MM.1S (cell line): ENCODE results near the gene STX1B.

Experiments
- DNase-seq: peaks from one replicate; pipeline ENCODE4 v3.0.0-alpha.2; 2015
- H2AFZ ChIP-seq: fragments of 300-600 bp; sonication (generic); 2 replicates; pipeline ENCODE4 v1.6.0; 2016; ENCODE audit warnings: antibody characterized with exemption, low read length
- H3F3A ChIP-seq: fragments of 300-600 bp; sonication (generic); 2 replicates; pipeline ENCODE4 v1.6.1; 2016; ENCODE audit warnings: mild to moderate bottlenecking, antibody characterized with exemption, low read length, moderate library complexity, mixed read lengths; ENCODE audit not compliant: insufficient read depth
- H3K27ac ChIP-seq: fragments of 300-600 bp; sonication (generic); 2 replicates; pipeline ENCODE4 v1.5.1; 2016; ENCODE audit warnings: mild to moderate bottlenecking, low read length
- H3K27me3 ChIP-seq: fragments of 300-600 bp; sonication (generic); replicated peaks from 2 replicates; pipeline ENCODE4 v1.6.0; 2016; ENCODE audit warnings: low read length; ENCODE audit not compliant: insufficient read depth
- H3K36me3 ChIP-seq: fragments of 300-600 bp; sonication (generic); replicated peaks from 2 replicates; pipeline ENCODE4 v1.6.1; 2016; ENCODE audit warnings: mild to moderate bottlenecking, low read length, mixed read lengths; ENCODE audit not compliant: insufficient read depth
- H3K4me1 ChIP-seq: fragments of 300-600 bp; sonication (generic); 2 replicates; pipeline ENCODE4 v1.6.1; 2016; ENCODE audit warnings: low read length, mixed read lengths
- H3K4me2 ChIP-seq: fragments of 300-600 bp; sonication (generic); 2 replicates; pipeline ENCODE4 v1.6.0; 2016; ENCODE audit warnings: low read depth, low read length
- H3K4me3 ChIP-seq: fragments of 300-600 bp; sonication (generic); 2 replicates; pipeline ENCODE4 v1.5.1; 2016; ENCODE audit warnings: low read length, mixed read lengths
- H3K79me2 ChIP-seq: fragments of 300-600 bp; sonication (generic); 2 replicates; pipeline ENCODE4 v1.6.1; 2016; ENCODE audit warnings: mixed run types, low read length, mixed read lengths
- H3K9ac ChIP-seq: fragments of 300-600 bp; sonication (generic); 2 replicates; pipeline ENCODE4 v1.6.1; 2016; ENCODE audit warnings: low read length, mixed read lengths
- H3K9me2 ChIP-seq: fragments of 300-600 bp; sonication (generic); replicated peaks from 2 replicates; pipeline ENCODE4 v1.6.1; 2016; ENCODE audit warnings: mild to moderate bottlenecking, low read length, mixed read lengths; ENCODE audit not compliant: insufficient read depth
- H3K9me3 ChIP-seq: fragments of 300-600 bp; sonication (generic); replicated peaks from 2 replicates; pipeline ENCODE4 v1.6.1; 2016; ENCODE audit warnings: mild to moderate bottlenecking, low read length, mixed read lengths; ENCODE audit not compliant: insufficient read depth
- H4K20me1 ChIP-seq: fragments of 300-600 bp; sonication (generic); 2 replicates; pipeline ENCODE4 v1.6.1; 2016; ENCODE audit warnings: mild to moderate bottlenecking, low read length, moderate library complexity, mixed read lengths; ENCODE audit not compliant: insufficient read depth
- CTCF ChIP-seq: fragments of 300-600 bp; sonication (generic); IDR thresholded peaks from 2 replicates; pipeline ENCODE4 v1.5.1; 2016; ENCODE audit warnings: antibody characterized with exemption, low read length, mixed read lengths
- EZH2 ChIP-seq: fragments of 300-600 bp; sonication (generic); optimal IDR thresholded peaks from 2 replicates; pipeline ENCODE3; 2017; ENCODE audit warnings: low read depth, mild to moderate bottlenecking, antibody characterized with exemption, low read length, mixed read lengths
- EZH2phosphoT487 ChIP-seq: fragments of 300-600 bp; sonication (generic); IDR thresholded peaks from 2 replicates; pipeline ENCODE4 v1.6.1; 2018; ENCODE audit warnings: antibody characterized with exemption, low read length

STX1B gene

GRCh38 chr16:31007684-31008083, 2.8 kb downstream of the STX1B start:
- H3K36me3 ChIP-seq: no peaks in the 10 kb centered on the region
- no peaks in the 10 kb centered on the region for H3K9me3 ChIP-seq
- H2AFZ ChIP-seq: no peak overlapping the region
- no peak overlapping the region for H3K4me3 ChIP-seq
- H3K4me1 ChIP-seq: no peaks in the 10 kb centered on the region
- TF ChIP-seq CTCF (no peak), EZH2 (no peak), EZH2phosphoT487 (no peak)
- H3K4me2 ChIP-seq: no peak overlapping the region
- H3K27ac ChIP-seq: no peak overlapping the region
- H3K9me2 ChIP-seq: no peaks in the 10 kb centered on the region
- no peaks in the 10 kb centered on the region for H4K20me1 ChIP-seq
- H3F3A ChIP-seq: no peaks in the 10 kb centered on the region
- no peak for DNase-seq
- H3K9ac ChIP-seq: no peak overlapping the region
- peaks cover 89% of the 10 kb centered on the region for H3K27me3 ChIP-seq
- H3K79me2 ChIP-seq: no peaks in the 10 kb centered on the region

- no peaks in the 10 kb centered on the region for H4K20me1 ChIP-seq
- no peaks in the 10 kb centered on the region for H3K9me2 ChIP-seq
- no peak overlapping the region for H3K4me3 ChIP-seq
- no peak for TF ChIP-seq EZH2phosphoT487
- TF ChIP-seq EZH2: no peak
- TF ChIP-seq CTCF: no peak
- H3K4me2 ChIP-seq: no peak overlapping the region
- H2AFZ ChIP-seq: no peak overlapping the region
- H3K27ac ChIP-seq: no peak overlapping the region
- H3K79me2 ChIP-seq: no peaks in the 10 kb centered on the region
- no peaks in the 10 kb centered on the region for H3K9me3 ChIP-seq
- no peak for DNase-seq
- no peaks in the 10 kb centered on the region for H3F3A ChIP-seq
- no peaks in the 10 kb centered on the region for H3K4me1 ChIP-seq
- no peak overlapping the region for H3K9ac ChIP-seq
- H3K27me3 ChIP-seq: peaks cover 91% of the 10 kb centered on the region
- no peaks in the 10 kb centered on the region for H3K36me3 ChIP-seq
These were observed 3.8 kb downstream of the STX1B start for GRCh38 chr16:31006589-31006988.

GRCh38 chr16:31006086-31006385, 4.4 kb downstream of the STX1B start:
- Histone ChIP-seq H3K4me2 (no peak overlapping the region), H3F3A (no peaks in the 10 kb centered on the region), H3K79me2 (no peaks in the 10 kb centered on the region), H3K9me3 (no peaks in the 10 kb centered on the region), H3K36me3 (no peaks in the 10 kb centered on the region), H3K4me1 (no peaks in the 10 kb centered on the region), H3K4me3 (no peak overlapping the region), H3K27ac (no peak overlapping the region), H4K20me1 (no peaks in the 10 kb centered on the region), H2AFZ (no peak overlapping the region), H3K27me3 (peaks cover 90% of the 10 kb centered on the region), H3K9ac (no peak overlapping the region), H3K9me2 (no peaks in the 10 kb centered on the region)
- no peak for TF ChIP-seq EZH2phosphoT487
- TF ChIP-seq CTCF: no peak
- DNase-seq: no peak
